Esophagus squamous epithelium (tissue), 4 donors: ENCODE results near the gene ZNF672.

Source experiments
- POLR2A ChIP-seq, 4 donors: fragments of 450-650 bp; IDR thresholded peaks; one replicate each; pipeline ENCODE4 v1.6.1; 2017; ENCODE audit warnings: antibody characterized with exemption in 4 of 4, mild to moderate bottlenecking in 4 of 4, moderate library complexity in 3 of 4
- TF ChIP-seq, protein P1 (sequence below), 6 experiments: fragments of 450-650 bp in 4 of 6; fragments of 200-600 bp in 2 of 6; sonication (generic) in 2 of 6; IDR thresholded peaks; one replicate each; pipeline ENCODE4 v1.5.1; 2016 to 2019; ENCODE audit warnings: antibody characterized with exemption in 6 of 6, mild to moderate bottlenecking in 4 of 6, moderate library complexity in 4 of 6

DNA sequence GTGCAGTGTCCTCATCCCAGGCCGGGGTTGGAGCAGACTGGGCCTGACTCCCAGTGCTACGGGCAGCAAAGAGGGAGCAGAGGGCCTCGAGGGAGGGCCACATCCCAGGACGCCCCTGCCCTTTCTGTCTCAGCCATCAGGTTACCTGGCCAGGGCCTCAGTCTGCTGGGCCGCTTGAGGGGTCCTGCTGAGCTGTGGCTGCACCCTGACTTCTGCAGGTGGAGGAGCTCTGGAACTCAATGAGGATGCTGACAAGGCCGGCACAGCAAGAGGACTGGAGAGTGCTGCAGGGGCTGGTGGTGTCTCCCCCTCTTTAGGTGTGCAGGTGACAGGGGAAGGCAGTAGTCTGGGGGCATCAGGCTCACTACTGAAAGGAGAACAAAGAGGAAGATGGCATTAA, 17.6 kb downstream of the ZNF672 start:
- TF ChIP-seq POLR2A (IDR thresholded peaks at IDR 0.05), result no peak
- TF ChIP-seq, protein P1, sequence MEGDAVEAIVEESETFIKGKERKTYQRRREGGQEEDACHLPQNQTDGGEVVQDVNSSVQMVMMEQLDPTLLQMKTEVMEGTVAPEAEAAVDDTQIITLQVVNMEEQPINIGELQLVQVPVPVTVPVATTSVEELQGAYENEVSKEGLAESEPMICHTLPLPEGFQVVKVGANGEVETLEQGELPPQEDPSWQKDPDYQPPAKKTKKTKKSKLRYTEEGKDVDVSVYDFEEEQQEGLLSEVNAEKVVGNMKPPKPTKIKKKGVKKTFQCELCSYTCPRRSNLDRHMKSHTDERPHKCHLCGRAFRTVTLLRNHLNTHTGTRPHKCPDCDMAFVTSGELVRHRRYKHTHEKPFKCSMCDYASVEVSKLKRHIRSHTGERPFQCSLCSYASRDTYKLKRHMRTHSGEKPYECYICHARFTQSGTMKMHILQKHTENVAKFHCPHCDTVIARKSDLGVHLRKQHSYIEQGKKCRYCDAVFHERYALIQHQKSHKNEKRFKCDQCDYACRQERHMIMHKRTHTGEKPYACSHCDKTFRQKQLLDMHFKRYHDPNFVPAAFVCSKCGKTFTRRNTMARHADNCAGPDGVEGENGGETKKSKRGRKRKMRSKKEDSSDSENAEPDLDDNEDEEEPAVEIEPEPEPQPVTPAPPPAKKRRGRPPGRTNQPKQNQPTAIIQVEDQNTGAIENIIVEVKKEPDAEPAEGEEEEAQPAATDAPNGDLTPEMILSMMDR (IDR thresholded peaks at IDR 0.05), result no peak
